Measurements from ENCODE around the gene TNFSF18.

DNA sequence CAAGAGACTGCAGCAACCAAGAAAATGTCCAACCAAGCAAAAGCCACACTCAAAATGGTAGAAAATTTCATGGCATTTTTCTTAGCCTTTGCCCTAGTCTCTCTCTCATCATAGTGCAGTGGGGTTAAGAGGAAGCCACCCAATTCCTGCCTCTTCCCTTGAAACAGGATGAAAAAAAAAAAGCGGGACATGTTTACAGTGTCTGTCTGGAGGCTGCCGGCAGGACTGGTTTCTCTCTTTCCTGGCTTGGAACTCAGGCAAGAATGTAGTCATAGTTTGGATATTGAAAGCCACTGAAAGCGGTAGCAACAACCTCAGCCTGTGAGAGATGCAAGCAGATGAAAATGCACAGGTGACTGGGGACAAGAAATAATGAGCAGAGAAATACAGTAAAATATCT lies 13.3 kb upstream of the TNFSF18 start:
- no peak for TF ChIP-seq GABPA (IDR thresholded peaks at IDR 0.05; ENCODE audit: low read depth)
- TF ChIP-seq, protein P1, sequence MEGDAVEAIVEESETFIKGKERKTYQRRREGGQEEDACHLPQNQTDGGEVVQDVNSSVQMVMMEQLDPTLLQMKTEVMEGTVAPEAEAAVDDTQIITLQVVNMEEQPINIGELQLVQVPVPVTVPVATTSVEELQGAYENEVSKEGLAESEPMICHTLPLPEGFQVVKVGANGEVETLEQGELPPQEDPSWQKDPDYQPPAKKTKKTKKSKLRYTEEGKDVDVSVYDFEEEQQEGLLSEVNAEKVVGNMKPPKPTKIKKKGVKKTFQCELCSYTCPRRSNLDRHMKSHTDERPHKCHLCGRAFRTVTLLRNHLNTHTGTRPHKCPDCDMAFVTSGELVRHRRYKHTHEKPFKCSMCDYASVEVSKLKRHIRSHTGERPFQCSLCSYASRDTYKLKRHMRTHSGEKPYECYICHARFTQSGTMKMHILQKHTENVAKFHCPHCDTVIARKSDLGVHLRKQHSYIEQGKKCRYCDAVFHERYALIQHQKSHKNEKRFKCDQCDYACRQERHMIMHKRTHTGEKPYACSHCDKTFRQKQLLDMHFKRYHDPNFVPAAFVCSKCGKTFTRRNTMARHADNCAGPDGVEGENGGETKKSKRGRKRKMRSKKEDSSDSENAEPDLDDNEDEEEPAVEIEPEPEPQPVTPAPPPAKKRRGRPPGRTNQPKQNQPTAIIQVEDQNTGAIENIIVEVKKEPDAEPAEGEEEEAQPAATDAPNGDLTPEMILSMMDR (IDR thresholded peaks at IDR 0.05 in 2 of 3, conservative IDR thresholded peaks at IDR 0.05 in 1 of 3; ENCODE audit: control insufficient read depth in 2 of 3, extremely low read depth in 1 of 3, insufficient read depth in 1 of 3, low read depth in 3 of 3, low read length in 3 of 3) = no peak
- TF ChIP-seq TARDBP (IDR thresholded peaks at IDR 0.05; ENCODE audit: borderline replicate concordance) = no peak
- no peak for TF ChIP-seq YY1 (IDR thresholded peaks at IDR 0.05; ENCODE audit: low read depth, low read length)
- no peak for TF ChIP-seq SKIL (IDR thresholded peaks at IDR 0.05; ENCODE audit: low read depth, poor library complexity, severe bottlenecking)
- TF ChIP-seq HCFC1 (IDR thresholded peaks at IDR 0.05; ENCODE audit: low read length) = no peak
- no peak for TF ChIP-seq BRCA1 (IDR thresholded peaks at IDR 0.05; ENCODE audit: low read depth, low read length)
- no peak for TF ChIP-seq BCLAF1 (IDR thresholded peaks at IDR 0.05)
- TF ChIP-seq CHD1 (IDR thresholded peaks at IDR 0.05; ENCODE audit: low read depth, low read length) = no peak
- TF ChIP-seq EP300 (IDR thresholded peaks at IDR 0.05; ENCODE audit: borderline replicate concordance in 1 of 2, control insufficient read depth in 1 of 2, low read depth in 2 of 2, low read length in 2 of 2) = no peak
- TF ChIP-seq HDGF (IDR thresholded peaks at IDR 0.05) = no peak
- TF ChIP-seq SIX5 (IDR thresholded peaks at IDR 0.05; ENCODE audit: low read depth, low read length, severe bottlenecking) = no peak
- TF ChIP-seq USF2 (IDR thresholded peaks at IDR 0.05; ENCODE audit: borderline replicate concordance, low read depth, low read length) = no peak

All from GM12878 (cell line).